CD4-positive, alpha-beta T cell treated with Interleukin-4 for 1 hour (primary cell): ENCODE data around the gene WDR77.

Source experiments
- DNase-seq, 2 donors: peaks; one replicate each; pipeline ENCODE4 v3.0.0-alpha.2; 2020 to 2022

The WDR77 gene

GRCh38 chr1:111468717-111469100 lies 19.7 kb upstream of the WDR77 start:
- no peak for DNase-seq

- DNase-seq: no peak
Observed at GRCh38 chr1:111467865-111468716, 19.0 kb upstream of the WDR77 start.

- DNase-seq: no peak
Observed at GRCh38 chr1:111466480-111466879, 17.4 kb upstream of the WDR77 start.

DNA sequence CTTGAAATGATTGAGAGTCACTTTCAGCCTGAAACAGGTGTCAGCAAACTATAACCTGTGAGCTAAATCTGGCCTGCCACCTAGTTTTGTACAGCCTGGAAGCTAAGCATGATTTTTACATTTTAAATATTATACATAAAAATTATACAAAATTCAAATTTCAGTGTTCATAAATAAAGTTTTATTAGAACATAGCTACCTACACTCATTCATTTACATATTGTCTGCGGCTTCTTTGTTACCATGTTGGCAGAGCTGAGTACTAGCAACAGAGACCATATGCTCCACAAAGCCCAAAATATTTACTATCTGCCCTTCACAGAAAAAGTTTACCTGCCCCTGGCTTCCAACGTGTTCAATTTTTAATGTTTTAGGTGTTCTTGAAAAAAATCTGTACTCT lies 16.7 kb upstream of the WDR77 start:
- no peak for DNase-seq

DNA sequence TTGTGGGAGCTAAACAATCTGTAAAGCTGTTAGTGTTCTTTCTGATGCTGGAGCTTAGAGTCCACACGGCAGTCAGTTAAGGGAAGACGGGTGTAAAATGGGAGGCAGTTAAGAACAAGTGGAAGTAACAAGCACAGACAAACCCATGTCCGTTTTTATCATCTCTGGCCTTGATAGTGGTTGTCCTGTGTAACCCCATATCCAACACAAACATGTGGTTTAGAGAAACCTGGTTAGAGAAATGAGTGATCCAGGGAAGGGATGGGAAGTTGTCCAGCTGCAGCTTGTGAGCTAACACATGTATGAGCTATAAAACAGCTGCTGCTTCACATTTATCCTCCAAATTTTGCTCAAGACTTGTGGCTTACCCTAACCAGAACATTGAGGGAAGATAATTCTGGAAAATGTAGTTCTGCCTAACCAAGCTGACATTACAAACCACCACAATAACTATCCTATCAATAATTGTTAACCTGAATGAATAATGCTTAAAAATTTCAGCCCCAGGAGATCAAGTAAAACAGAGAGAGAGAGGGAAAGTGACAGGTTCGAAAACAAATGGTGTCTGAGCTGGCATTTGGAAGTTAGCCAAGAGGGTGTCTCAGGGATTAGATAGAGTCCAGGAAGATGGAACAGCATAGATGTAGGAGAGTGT lies 14.1 kb upstream of the WDR77 start:
- DNase-seq: no peak

DNA sequence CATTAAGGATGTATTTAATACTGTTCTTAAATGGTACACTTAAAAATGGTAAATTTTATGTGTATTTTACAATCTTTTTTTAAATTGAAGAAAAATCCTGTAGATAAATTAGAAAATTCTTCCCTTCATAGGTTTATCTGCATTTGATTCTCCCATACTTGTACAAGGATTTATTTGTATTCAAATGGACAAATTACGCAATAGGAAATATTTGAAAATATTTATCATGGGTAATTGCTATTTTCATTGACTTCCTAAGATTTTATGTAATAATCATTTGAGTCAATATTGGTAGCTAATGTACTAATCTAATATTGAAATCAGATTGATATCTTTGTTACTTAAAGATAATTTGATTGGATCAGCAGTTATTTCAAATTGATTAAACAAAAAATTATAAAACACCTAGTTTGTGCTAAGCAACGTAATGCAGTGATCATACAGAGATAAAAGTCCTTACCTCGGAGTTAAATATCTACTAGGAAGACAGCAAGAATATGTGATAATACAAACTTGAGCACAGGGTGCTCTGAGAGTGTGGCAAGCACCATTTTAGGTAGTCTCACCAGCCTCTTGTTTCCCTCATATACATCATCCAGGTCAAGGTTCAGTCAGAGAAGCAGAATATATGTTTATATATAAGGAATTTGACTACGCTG lies 13.4 kb upstream of the WDR77 start:
- no peak for DNase-seq

DNA sequence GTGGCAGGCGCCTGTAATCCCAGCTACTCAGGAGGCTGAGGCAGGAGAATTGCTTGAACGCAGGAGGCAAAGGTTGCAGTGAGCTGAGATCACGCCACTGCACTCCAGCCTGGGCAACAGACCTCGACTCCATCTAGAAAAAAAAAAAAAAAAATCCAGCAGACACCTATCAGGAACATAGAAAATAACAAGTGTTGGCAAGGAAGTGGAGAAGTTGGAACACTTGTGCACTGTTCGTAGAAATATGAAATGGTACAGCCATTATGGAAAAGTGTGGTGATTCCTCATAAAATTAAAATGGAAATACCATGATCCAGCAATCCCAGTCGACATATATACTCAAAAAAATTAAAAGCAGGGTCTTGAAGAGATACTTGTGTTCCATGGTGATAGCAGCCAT lies 12.7 kb upstream of the WDR77 start:
- DNase-seq: no peak

DNA sequence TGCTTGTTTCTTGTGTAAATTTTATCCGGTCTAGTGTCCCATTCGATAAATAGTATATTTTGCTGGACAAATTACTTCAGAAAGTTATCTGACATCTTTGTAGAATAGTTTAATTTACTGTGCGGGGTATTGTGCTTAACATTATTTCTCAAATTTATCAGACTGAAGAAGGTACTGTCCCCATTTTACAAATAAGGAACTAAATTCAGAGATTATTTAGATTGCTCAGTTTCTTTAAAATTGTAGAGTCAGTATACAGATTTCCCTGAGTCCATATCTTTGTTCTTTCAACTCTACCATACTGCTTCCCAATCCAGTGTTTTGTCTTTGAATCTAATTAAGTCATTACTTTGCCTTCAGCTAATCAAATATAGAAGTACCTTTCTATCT lies 6.6 kb upstream of the WDR77 start:
- no peak for DNase-seq

GRCh38 chr1:111454859-111455641 lies 6.0 kb upstream of the WDR77 start:
- no peak for DNase-seq

- no peak for DNase-seq
Observed at GRCh38 chr1:111453706-111454105, 4.7 kb upstream of the WDR77 start.

DNA sequence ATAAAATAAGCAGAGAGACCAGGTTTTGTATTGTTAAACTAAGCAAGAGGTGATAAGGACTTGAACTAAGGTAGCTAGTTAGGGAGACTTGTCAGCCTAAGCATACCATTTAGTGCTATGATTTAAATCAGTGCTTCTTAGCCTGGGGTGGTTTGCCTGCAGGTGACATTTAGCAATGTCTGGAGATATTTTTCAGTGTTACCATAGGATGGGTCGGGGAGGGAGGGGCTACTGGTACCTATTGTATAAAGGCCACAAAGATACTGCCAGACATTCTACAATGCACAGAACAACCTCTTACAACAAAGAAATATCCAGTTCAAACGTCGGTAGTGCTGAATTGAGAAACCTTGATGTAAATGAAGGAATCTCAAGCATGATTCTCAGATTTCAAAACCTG lies 3.5 kb upstream of the WDR77 start:
- DNase-seq: no peak

DNA sequence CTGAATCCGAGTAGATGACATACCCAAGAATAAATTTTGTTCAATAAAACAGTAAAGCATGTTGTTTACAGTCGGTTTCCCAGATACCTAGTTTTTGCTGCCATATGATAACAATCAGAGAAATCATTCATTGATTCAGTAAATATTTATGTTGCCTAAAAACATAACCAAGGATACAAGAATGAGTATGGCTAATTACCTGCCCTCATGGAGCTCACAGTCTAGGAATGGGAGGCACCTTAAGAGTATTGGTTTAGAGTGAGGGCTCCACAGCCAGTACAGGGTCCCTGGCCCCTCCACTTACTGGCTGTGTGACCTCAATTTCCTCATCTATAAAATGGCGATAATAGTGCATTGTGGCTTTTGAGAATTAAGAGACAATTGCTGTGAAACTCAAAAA lies 1.1 kb upstream of the WDR77 start:
- no peak for DNase-seq

DNA sequence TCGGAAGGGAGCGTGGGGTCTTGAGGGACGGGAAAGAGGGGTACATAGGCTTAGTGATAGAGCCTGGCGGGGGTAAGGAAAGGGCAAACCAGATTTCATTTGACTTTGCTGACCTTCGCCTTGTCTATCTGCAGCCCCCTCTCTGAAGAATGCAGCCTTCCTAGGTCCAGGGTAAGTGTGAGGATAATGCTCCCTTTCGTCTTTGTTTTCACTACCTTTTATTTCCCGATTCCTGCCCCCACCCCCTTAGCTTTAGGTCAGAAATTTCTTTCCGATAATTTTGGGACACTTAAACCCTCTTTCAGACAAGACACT lies 604 bp upstream of the WDR77 start:
- DNase-seq: no peak

- no peak for DNase-seq
Observed at GRCh38 chr1:111448482-111448917, 556 bp downstream of the WDR77 start.

- DNase-seq: no peak
Observed at GRCh38 chr1:111446967-111447892, 1.8 kb downstream of the WDR77 start.

- DNase-seq: no peak
Observed at GRCh38 chr1:111446546-111446945, 2.5 kb downstream of the WDR77 start.

- DNase-seq: no peak
Observed at GRCh38 chr1:111444031-111444430, 5.0 kb downstream of the WDR77 start.

DNA sequence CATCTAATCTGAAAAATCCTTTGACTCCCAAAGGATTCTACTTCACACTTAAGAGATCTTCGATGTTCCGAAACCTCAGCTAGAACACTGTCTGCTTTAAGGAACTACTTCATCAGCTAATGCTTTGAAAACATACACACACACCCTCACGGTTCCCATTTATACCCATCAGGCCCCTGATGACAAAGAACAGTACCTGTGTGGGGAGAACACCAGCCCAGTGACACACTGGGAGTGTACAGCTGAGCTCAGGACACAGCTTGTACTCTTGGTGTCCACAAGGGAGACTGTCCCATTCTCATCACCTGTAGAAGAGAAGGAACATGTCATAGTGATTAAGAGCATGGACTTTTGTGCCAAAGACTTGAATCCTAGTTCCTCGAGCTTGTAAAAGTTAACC lies 6.6 kb downstream of the WDR77 start:
- DNase-seq: no peak

- peak; percentile 73 to 76 for DNase-seq
Observed at GRCh38 chr1:111441573-111442192, 7.4 kb downstream of the WDR77 start.

DNA sequence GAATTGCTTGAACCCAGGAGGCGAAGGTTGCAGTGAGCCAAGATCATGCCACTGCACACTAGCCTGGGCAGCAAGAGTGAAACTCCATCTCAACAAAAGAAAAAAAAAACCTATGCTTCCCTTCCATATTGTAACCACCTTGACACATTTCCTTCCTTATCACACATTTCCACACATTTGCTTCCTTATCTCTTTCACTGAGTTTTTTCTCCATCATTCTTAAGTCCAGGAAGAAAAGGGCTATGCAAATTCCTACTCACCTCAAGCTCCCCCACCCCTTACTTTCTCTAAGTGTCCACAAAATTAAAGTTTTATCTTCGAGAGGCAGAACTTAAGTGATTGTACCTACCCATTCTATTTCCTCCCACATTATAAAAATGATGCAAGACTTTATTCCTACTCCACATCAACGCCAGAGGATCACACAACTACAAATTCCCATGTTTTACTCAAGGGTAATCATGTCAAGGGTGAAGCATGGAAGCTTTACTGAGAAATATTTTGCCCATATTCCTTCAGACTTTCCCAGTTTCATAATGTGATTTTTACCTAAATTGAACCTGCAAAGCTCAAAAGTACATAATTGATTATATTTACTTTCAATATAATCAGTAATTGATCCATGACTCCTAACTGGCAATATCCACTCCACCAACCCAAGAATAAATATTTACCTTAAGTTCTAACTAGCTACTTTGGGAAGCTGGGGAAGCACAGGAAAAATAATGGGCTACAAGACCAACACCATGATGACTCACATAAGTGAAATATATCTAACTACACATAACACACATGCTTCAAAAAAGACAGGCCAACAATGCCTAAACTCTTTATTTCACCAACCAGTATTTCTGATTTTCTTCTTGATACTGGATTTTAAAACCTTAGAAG lies 9.3 kb downstream of the WDR77 start:
- DNase-seq: no peak

DNA sequence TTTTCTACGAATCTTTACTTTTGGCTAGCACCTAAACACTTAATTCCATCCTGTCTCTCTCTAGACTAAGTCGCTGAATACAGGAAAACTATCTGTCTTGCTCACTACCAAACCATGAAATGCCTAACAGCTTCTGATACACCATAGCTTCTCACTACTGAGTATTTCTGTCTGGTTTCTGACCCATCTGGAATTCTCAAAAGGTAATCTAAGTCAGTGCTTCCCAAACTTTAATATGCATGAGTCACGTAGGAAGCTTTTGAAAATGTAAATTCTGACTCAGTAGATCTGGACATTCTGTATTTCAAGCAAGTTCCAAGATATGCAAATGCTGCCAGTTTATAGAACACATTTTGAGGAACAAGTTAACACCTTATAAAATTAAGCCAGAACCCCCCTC lies 12.3 kb downstream of the WDR77 start:
- no peak for DNase-seq
